Prostate gland (tissue), 2 donors: ENCODE measurements around the gene DSCAM. TPM values are rescaled to one million over a fixed set of nuclear protein-coding genes. Genes with fewer than 3 reads are reported as not detected.

Experiments used
- DNase-seq: peaks from one replicate; pipeline ENCODE4 v3.0.0-alpha.2; 2019; ENCODE audit warnings: low spot score
- H3K27ac ChIP-seq, 2 donors: fragments of 200-600 bp; sonication (generic); 2 replicates each; pipeline ENCODE4 v1.5.1; 2017 to 2019
- H3K27me3 ChIP-seq: fragments of 200-600 bp; sonication (generic); replicated peaks from 2 replicates; pipeline ENCODE4 v1.5.1; 2019; ENCODE audit not compliant: insufficient read depth
- H3K36me3 ChIP-seq, 2 donors: fragments of 200-600 bp; sonication (generic); 1 replicate in 1 of 2; 2 replicates in 1 of 2; pipeline versions ENCODE4 v1.5.1 to v1.8.1; 2017 to 2019
- H3K4me1 ChIP-seq: fragments of 200-600 bp; sonication (generic); replicated peaks from 2 replicates; pipeline ENCODE4 v1.5.1; 2019
- H3K4me3 ChIP-seq, 2 donors: fragments of 200-600 bp; sonication (generic); 2 replicates each; pipeline ENCODE4 v1.5.1; 2017 to 2019
- H3K9me3 ChIP-seq: fragments of 200-600 bp; sonication (generic); 2 replicates; pipeline ENCODE4 v1.5.1; 2017
- CTCF ChIP-seq, 4 experiments: fragments of 200-600 bp in 2 of 4; fragments of 450-650 bp in 2 of 4; sonication (generic) in 2 of 4; IDR thresholded peaks; 1 replicate in 3 of 4; 2 replicates in 1 of 4; pipeline ENCODE4 v1.5.1; 2016 to 2019; ENCODE audit warnings: antibody characterized with exemption in 4 of 4, mild to moderate bottlenecking in 2 of 4, moderate library complexity in 2 of 4
- POLR2A ChIP-seq: fragments of 450-650 bp; IDR thresholded peaks from one replicate; pipeline ENCODE4 v1.6.1; 2016; ENCODE audit warnings: antibody characterized with exemption, mild to moderate bottlenecking
- POLR2AphosphoS5 ChIP-seq: sonication (generic); formaldehyde crosslinking; IDR thresholded peaks from one replicate; pipeline ENCODE4 v1.6.1; 2017; ENCODE audit warnings: antibody characterized with exemption
- WGBS: methylation state at CpG from one replicate; pipeline ENCODE4 v1.1.5; 2018; 5-methylcytosine and 5-hydroxymethylcytosine counted together
- intact Hi-C: fragments of 100-400 bp; cut with DNase I; formaldehyde crosslinking; loops from one replicate; pipeline ENCODE4 v1.14.2; 2022
- total RNA-seq, 2 donors: library from RNA; depleted of rRNA; stranded (reverse); fragments of >200 nt; gene quantifications; one replicate each; pipeline ENCODE4 v1.1.0, GENCODE V29; 2016

The DSCAM gene
- total RNA-seq, 2 donors from 2014 or later, result under 0.01 to 1.6 TPM

- intact Hi-C loops, result no loop called here
- H3K27ac ChIP-seq, result no peak overlapping the region
- H3K36me3 ChIP-seq, result no peaks in the 10 kb centered on the region
- H3K4me3 ChIP-seq, result no peak overlapping the region
- no peaks in the 10 kb centered on the region for H3K9me3 ChIP-seq
- DNase-seq, result no peak
- no peaks in the 10 kb centered on the region for H3K4me1 ChIP-seq
- 93% methylated on average over 6 of the region's 6 CpGs for whole genome bisulfite sequencing
- TF ChIP-seq CTCF (IDR thresholded peaks at IDR 0.05), result no peak
- no peak for TF ChIP-seq POLR2A
- TF ChIP-seq POLR2AphosphoS5, result no peak
- no peaks in the 10 kb centered on the region for H3K27me3 ChIP-seq
Observed at GRCh38 chr21:40832316-40832715, 14.6 kb downstream of the DSCAM start.

- 66% methylated on average over 4 of the region's 4 CpGs for WGBS
- no peak for DNase-seq
- no peak overlapping the region for H3K4me3 ChIP-seq
- H3K4me1 ChIP-seq, result no peaks in the 10 kb centered on the region
- TF ChIP-seq CTCF (IDR thresholded peaks at IDR 0.05), result no peak
- no peak for TF ChIP-seq POLR2A
- no peak for TF ChIP-seq POLR2AphosphoS5
- H3K27me3 ChIP-seq, result no peaks in the 10 kb centered on the region
- intact Hi-C loops, result no loop called here
- H3K36me3 ChIP-seq, result no peaks in the 10 kb centered on the region
- no peak overlapping the region for H3K27ac ChIP-seq
- no peaks in the 10 kb centered on the region for H3K9me3 ChIP-seq
Observed at GRCh38 chr21:40830836-40831235, 16.1 kb downstream of the DSCAM start.

- intact Hi-C loops, result no loop called here
- Histone ChIP-seq H3K9me3 (no peaks in the 10 kb centered on the region), H3K27ac (no peak overlapping the region), H3K4me1 (no peaks in the 10 kb centered on the region), H3K4me3 (no peak overlapping the region), H3K27me3 (no peaks in the 10 kb centered on the region), H3K36me3 (no peaks in the 10 kb centered on the region)
- TF ChIP-seq POLR2A (no peak), CTCF (IDR thresholded peaks at IDR 0.05) (no peak), POLR2AphosphoS5 (no peak)
- no peak for DNase-seq
- WGBS, result 81% methylated on average over 2 of the region's 2 CpGs
Observed at GRCh38 chr21:40829791-40830190, 17.2 kb downstream of the DSCAM start.

GRCh38 chr21:40829308-40829707 lies 17.6 kb downstream of the DSCAM start:
- H3K27me3 ChIP-seq, result no peaks in the 10 kb centered on the region
- 95% methylated on average over 5 of the region's 5 CpGs for WGBS
- H3K9me3 ChIP-seq, result no peaks in the 10 kb centered on the region
- H3K27ac ChIP-seq, result no peak overlapping the region
- H3K36me3 ChIP-seq, result no peaks in the 10 kb centered on the region
- TF ChIP-seq POLR2A, result no peak
- no peak for TF ChIP-seq POLR2AphosphoS5
- H3K4me3 ChIP-seq, result no peak overlapping the region
- H3K4me1 ChIP-seq, result no peaks in the 10 kb centered on the region
- intact Hi-C loops, result no loop called here
- no peak for DNase-seq

GRCh38 chr21:40827509-40827908 lies 19.4 kb downstream of the DSCAM start:
- H3K27me3 ChIP-seq, result no peaks in the 10 kb centered on the region
- intact Hi-C loops, result no loop called here
- no peaks in the 10 kb centered on the region for H3K36me3 ChIP-seq
- no peaks in the 10 kb centered on the region for H3K4me1 ChIP-seq
- 88% methylated on average over 4 of the region's 4 CpGs for whole genome bisulfite sequencing
- no peak for DNase-seq
- no peak for TF ChIP-seq POLR2AphosphoS5
- TF ChIP-seq POLR2A, result no peak
- no peak for TF ChIP-seq CTCF (IDR thresholded peaks at IDR 0.05)
- no peak overlapping the region for H3K27ac ChIP-seq
- no peak overlapping the region for H3K4me3 ChIP-seq
- no peaks in the 10 kb centered on the region for H3K9me3 ChIP-seq
